Right lobe of liver (tissue), 6 donors: ENCODE measurements around the gene CEACAM6. TPM values are rescaled to one million over a fixed set of nuclear protein-coding genes. Genes with fewer than 3 reads are reported as not detected.
A peak's percentile ranks its signal among the peaks of the same experiment; 100 is the strongest.

Experiments used
- ATAC-seq, 4 donors: fragments of 200-7000 bp; cut with Tn5 transposase; one replicate each; pipeline ENCODE4 v1.9.1; 2020; ENCODE audit warnings: mild to moderate bottlenecking in 4 of 4, moderate library complexity in 4 of 4
- DNase-seq, 3 donors: peaks; one replicate each; pipeline ENCODE4 v3.0.0-alpha.2; 2020
- H3K27ac ChIP-seq, 3 donors: fragments of 200-600 bp; one replicate each; pipeline ENCODE4 v1.8.0; 2022
- H3K27me3 ChIP-seq, 2 donors: fragments of 200-600 bp; one replicate each; pipeline ENCODE4 v1.8.0; 2022
- H3K36me3 ChIP-seq, 4 donors: fragments of 200-600 bp; sonication (generic) in 1 of 4; one replicate each; pipeline versions ENCODE4 v1.5.1 to v1.8.0; 2017 to 2022; ENCODE audit warnings: control low read depth in 1 of 4
- H3K4me1 ChIP-seq, 4 donors: fragments of 200-600 bp; sonication (generic) in 1 of 4; one replicate each; pipeline versions ENCODE4 v1.5.1 to v1.8.0; 2017 to 2022; ENCODE audit warnings: control low read depth in 1 of 4
- H3K4me3 ChIP-seq, 3 donors: fragments of 200-600 bp; one replicate each; pipeline ENCODE4 v1.8.0; 2022
- H3K9me3 ChIP-seq, 4 donors: fragments of 200-600 bp; sonication (generic) in 1 of 4; one replicate each; pipeline versions ENCODE4 v1.5.1 to v1.8.0; 2017 to 2022; ENCODE audit warnings: control low read depth in 1 of 4
- POLR2A ChIP-seq: fragments of 450-650 bp; IDR thresholded peaks from one replicate; pipeline ENCODE4 v1.6.1; 2017; ENCODE audit warnings: antibody characterized with exemption, mild to moderate bottlenecking
- WGBS: methylation state at CpG from one replicate; pipeline ENCODE4 v1.1.6; 2018; ENCODE audit warnings: low coverage, low lambda C conversion rate; ENCODE audit not compliant: insufficient coverage; ENCODE audit errors: missing lambda C conversion rate; 5-methylcytosine and 5-hydroxymethylcytosine counted together
- intact Hi-C, 2 donors: fragments of 100-400 bp; cut with DNase I; formaldehyde crosslinking; loops; one replicate each; pipeline versions ENCODE4 v1.11.2 to v1.14.1; 2022
- total RNA-seq, 6 experiments: library from RNA; depleted of rRNA in 2 of 6; stranded (reverse); fragments of >200 nt in 2 of 6; fragmentation: NEBNext Ultra II Directional in 3 of 6; extraction: Animal tissue kit (Norgen Biotek cat#: 25700) in 3 of 6; gene quantifications; one replicate each; pipeline versions ENCODE4 v1.1.0 to v1.2.4, GENCODE V29; 2016 to 2023
- TF ChIP-seq, protein P1 (sequence below), 4 donors: fragments of 200-600 bp in 3 of 4; fragments of 450-650 bp in 1 of 4; IDR thresholded peaks; one replicate each; pipeline versions ENCODE4 v1.5.1 to v1.8.0; 2016 to 2022; ENCODE audit warnings: antibody characterized with exemption in 4 of 4, mild to moderate bottlenecking in 2 of 4
- donor health status: DM: no; HTN: yes; CAD: no.
- donor health status: DM: no; HTN: no; CAD: no.
- donor health status: DM: no; HTN: no; CAD: no.
- donor health status: DM: no; HTN: yes; CAD: no.
- donor health status: DM: no; HTN: yes; CAD: no.

CEACAM6 gene
- total RNA-seq, 6 experiments from 2014 or later: 0.18 to 0.44 (median 0.23) TPM; not detected in 2

DNA sequence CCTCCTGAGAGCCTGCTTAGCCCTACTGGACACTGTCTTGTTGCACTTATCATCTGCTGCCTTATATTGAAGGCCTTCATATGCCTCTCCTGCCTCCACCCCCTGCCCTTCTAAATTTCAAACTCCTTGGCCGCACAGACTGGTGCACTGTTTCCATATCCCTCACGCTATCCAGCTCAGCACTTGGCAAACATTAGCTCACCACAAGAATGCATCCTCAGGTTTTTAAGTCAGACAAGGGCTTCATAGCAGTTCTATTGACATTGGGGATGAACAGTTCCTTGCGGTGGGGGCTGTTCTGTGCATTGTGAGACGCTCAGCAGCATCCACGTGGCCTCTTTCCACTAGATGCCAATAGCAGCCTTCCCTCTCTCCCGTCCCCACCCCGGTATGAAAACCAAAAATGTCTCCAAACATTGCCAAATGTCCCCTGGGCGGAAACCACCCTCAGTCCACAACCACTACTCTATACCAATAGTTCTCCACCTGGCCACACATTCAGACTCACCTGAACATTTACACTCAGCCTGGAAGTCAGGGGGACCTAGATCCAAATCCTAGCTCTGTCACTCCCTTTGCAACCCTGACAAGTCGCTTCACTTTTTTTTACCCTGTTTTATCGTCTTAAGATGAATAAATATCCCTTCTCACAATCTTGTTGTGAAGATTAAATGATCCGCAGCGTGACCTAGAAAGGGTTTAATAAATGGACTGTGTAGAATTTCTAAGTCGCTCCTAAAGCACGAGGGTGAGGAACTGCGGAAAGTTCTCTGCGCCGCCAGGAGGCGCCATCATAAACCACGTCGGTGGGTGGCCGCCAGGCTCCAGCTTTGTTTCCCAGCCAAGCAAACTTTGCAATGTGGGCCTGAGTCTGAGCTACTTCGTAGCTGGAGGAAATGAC lies 37.4 kb downstream of the CEACAM6 start:
- Histone ChIP-seq H3K27me3 (no peaks in the 10 kb centered on the region), H3K4me1 (no peaks in the 10 kb centered on the region), H3K4me3 (no peak overlapping the region), H3K9me3 (no peaks in the 10 kb centered on the region), H3K36me3 (no peaks in the 10 kb centered on the region), H3K27ac (no peak overlapping the region)
- ATAC-seq: peak; percentile 43 to 73 (median 67)
- 16% methylated on average over 22 of the region's 22 CpGs for WGBS
- intact Hi-C loops: no loop called here
- TF ChIP-seq, protein P1, sequence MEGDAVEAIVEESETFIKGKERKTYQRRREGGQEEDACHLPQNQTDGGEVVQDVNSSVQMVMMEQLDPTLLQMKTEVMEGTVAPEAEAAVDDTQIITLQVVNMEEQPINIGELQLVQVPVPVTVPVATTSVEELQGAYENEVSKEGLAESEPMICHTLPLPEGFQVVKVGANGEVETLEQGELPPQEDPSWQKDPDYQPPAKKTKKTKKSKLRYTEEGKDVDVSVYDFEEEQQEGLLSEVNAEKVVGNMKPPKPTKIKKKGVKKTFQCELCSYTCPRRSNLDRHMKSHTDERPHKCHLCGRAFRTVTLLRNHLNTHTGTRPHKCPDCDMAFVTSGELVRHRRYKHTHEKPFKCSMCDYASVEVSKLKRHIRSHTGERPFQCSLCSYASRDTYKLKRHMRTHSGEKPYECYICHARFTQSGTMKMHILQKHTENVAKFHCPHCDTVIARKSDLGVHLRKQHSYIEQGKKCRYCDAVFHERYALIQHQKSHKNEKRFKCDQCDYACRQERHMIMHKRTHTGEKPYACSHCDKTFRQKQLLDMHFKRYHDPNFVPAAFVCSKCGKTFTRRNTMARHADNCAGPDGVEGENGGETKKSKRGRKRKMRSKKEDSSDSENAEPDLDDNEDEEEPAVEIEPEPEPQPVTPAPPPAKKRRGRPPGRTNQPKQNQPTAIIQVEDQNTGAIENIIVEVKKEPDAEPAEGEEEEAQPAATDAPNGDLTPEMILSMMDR (IDR thresholded peaks at IDR 0.05): peak; percentile 36 to 66 (median 56)
- no peak for TF ChIP-seq POLR2A
- DNase-seq: peak in 1 of 3 donors; percentile 55

DNA sequence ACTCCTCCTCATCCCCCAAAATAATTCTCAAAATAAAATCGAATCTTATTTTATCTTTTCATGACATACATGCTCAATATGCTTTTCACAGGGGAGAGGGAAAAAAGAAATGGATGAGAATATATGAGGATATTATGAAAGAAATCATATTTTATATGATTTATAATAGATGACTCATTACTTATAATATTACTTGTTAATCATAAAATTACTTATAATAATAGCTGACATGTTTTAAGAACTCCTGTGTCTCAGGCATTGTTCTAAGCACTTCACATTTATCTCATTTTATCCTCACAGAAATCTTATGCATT lies 38.0 kb downstream of the CEACAM6 start:
- no peak for DNase-seq
- Histone ChIP-seq H3K4me1 (no peaks in the 10 kb centered on the region), H3K27ac (no peak overlapping the region), H3K9me3 (no peaks in the 10 kb centered on the region), H3K36me3 (no peaks in the 10 kb centered on the region), H3K27me3 (no peaks in the 10 kb centered on the region), H3K4me3 (no peak overlapping the region)
- WGBS: 0% methylated on average over 1 of the region's 1 CpG
- no peak for ATAC-seq
- intact Hi-C loops: no loop called here
- TF ChIP-seq, protein P1 (IDR thresholded peaks at IDR 0.05): no peak
- TF ChIP-seq POLR2A: no peak

- TF ChIP-seq POLR2A: no peak
- TF ChIP-seq, protein P1 (IDR thresholded peaks at IDR 0.05): peak; percentile 62 to 88 (median 80)
- Histone ChIP-seq H3K4me1 (no peaks in the 10 kb centered on the region), H3K27ac (no peak overlapping the region), H3K9me3 (no peaks in the 10 kb centered on the region), H3K4me3 (no peak overlapping the region), H3K27me3 (no peaks in the 10 kb centered on the region), H3K36me3 (no peaks in the 10 kb centered on the region)
- WGBS: 30% methylated on average over 5 of the region's 5 CpGs
- peak in 1 of 3 donors; percentile 38 for DNase-seq
- intact Hi-C loops: no loop called here
- ATAC-seq: peak; percentile 83 to 87 (median 84)
These were observed 39.7 kb downstream of the CEACAM6 start for GRCh38 chr19:41795031-41795461.

- no peak for TF ChIP-seq POLR2A
- TF ChIP-seq, protein P1 (IDR thresholded peaks at IDR 0.05): no peak
- Histone ChIP-seq H3K9me3 (no peaks in the 10 kb centered on the region), H3K36me3 (no peaks in the 10 kb centered on the region), H3K4me3 (no peak within 1 kb of the TSS), H3K27ac (no peak within 1 kb of the TSS), H3K4me1 (no peaks in the 10 kb centered on the region), H3K27me3 (no peaks in the 10 kb centered on the region)
- intact Hi-C loops: no loop called here
- ATAC-seq (peak; percentile 40 to 63 (median 59)), DNase-seq (no peak)
These were observed 41.0 kb downstream of the CEACAM6 start, which contains the start of gene CEACAM3 for GRCh38 chr19:41796362-41796761. Gene CEACAM3, plus strand, starts transcription at chr19:41796587. Its CDS starts 91 bp downstream, at chr19:41796678.
